HG02642 (cell line): Measurements from ENCODE around the gene APBB2.
"Not testable (repeated sequence)": the region's sequence is repeated elsewhere in the genome, so short reads cannot be mapped to it uniquely, and the experiment has no call there.

Source experiments
- ATAC-seq: cut with Tn5 transposase; IDR thresholded peaks from one replicate; pipeline ENCODE4 v1.9.1; 2021; ENCODE audit warnings: mild to moderate bottlenecking; ENCODE audit not compliant: unreplicated experiment, poor library complexity

APBB2 gene

GRCh38 chr4:40923316-40924095 lies 290.8 kb downstream of the APBB2 start:
- ATAC-seq: no peak

GRCh38 chr4:40919976-40920375 lies 294.4 kb downstream of the APBB2 start:
- not testable (repeated sequence) for ATAC-seq

GRCh38 chr4:40918330-40918729 lies 296.0 kb downstream of the APBB2 start:
- ATAC-seq: no peak

- peak; percentile 72 for ATAC-seq
These were observed 297.5 kb downstream of the APBB2 start for GRCh38 chr4:40916880-40917279.

GRCh38 chr4:40916218-40916555 lies 298.2 kb downstream of the APBB2 start:
- no peak for ATAC-seq

- ATAC-seq: no peak
These were observed 298.8 kb downstream of the APBB2 start for GRCh38 chr4:40915318-40916217.

- no peak for ATAC-seq
These were observed 301.7 kb downstream of the APBB2 start for GRCh38 chr4:40912460-40913184.

- no peak for ATAC-seq
These were observed 303.6 kb downstream of the APBB2 start for GRCh38 chr4:40910706-40911105.

GRCh38 chr4:40909363-40909876 lies 304.9 kb downstream of the APBB2 start:
- ATAC-seq: no peak

GRCh38 chr4:40908702-40909362 lies 305.5 kb downstream of the APBB2 start:
- peak; percentile 94 for ATAC-seq

- ATAC-seq: peak; percentile 6
These were observed 306.0 kb downstream of the APBB2 start for GRCh38 chr4:40908297-40908696.

- ATAC-seq: no peak
These were observed 308.9 kb downstream of the APBB2 start for GRCh38 chr4:40905414-40905813.

GRCh38 chr4:40900531-40900930 lies 313.8 kb downstream of the APBB2 start:
- not testable (repeated sequence) for ATAC-seq

- peak; percentile 76 for ATAC-seq
These were observed 316.7 kb downstream of the APBB2 start for GRCh38 chr4:40897557-40898203.

GRCh38 chr4:40890764-40891163 lies 323.6 kb downstream of the APBB2 start:
- no peak for ATAC-seq

GRCh38 chr4:40890199-40890598 lies 324.1 kb downstream of the APBB2 start:
- ATAC-seq: no peak

- ATAC-seq: no peak
These were observed 325.4 kb downstream of the APBB2 start for GRCh38 chr4:40888933-40889332.

- ATAC-seq: no peak
These were observed 326.6 kb downstream of the APBB2 start for GRCh38 chr4:40887764-40888131.

GRCh38 chr4:40886931-40887763 lies 327.2 kb downstream of the APBB2 start:
- ATAC-seq: no peak
